ENCODE data around the gene TTC28. TPM values are rescaled to one million over a fixed set of nuclear protein-coding genes. Genes with fewer than 3 reads are reported as not detected.

The TTC28 gene
- total RNA-seq, 1 donor from 2014 or later: 23.2 TPM

GRCh38 chr22:28051787-28052356, 627.8 kb downstream of the TTC28 start:
- H3K9me3 Mint-ChIP-seq (ENCODE audit: unreplicated experiment): peaks cover 3% of the 10 kb centered on the region
- H3K4me1 Mint-ChIP-seq (ENCODE audit: low read depth, unreplicated experiment): no peaks in the 10 kb centered on the region
- H3K27ac Mint-ChIP-seq (ENCODE audit: unreplicated experiment): no peak overlapping the region
- DNase-seq (ENCODE audit: low read depth) (no peak), FAIRE-seq (no peak)
- Histone ChIP-seq H3K36me3 (ENCODE audit: insufficient read depth, low read length) (no peaks in the 10 kb centered on the region), H4K20me1 (ENCODE audit: insufficient read depth, low read length) (no peaks in the 10 kb centered on the region), H2AFZ (ENCODE audit: low read depth, low read length) (no peak overlapping the region), H3K4me1 (ENCODE audit: insufficient read depth, low read length) (peaks cover 5% of the 10 kb centered on the region), H3K27me3 (ENCODE audit: insufficient read depth, low read length) (no peaks in the 10 kb centered on the region), H3K79me2 (ENCODE audit: insufficient read depth, low read length) (no peaks in the 10 kb centered on the region), H3K4me2 (ENCODE audit: low read length) (no peak overlapping the region), H3K27ac (ENCODE audit: low read depth, low read length) (no peak overlapping the region), H3K9ac (ENCODE audit: low read length) (no peak overlapping the region), H3K9me3 (ENCODE audit: insufficient read depth, low read depth, low read length) (no peaks in the 10 kb centered on the region), H3K4me3 (ENCODE audit: insufficient read depth, low read depth, low read length) (no peak overlapping the region)
- H3K4me3 Mint-ChIP-seq (ENCODE audit: unreplicated experiment): no peak overlapping the region
- H3K27me3 Mint-ChIP-seq (ENCODE audit: low read depth, unreplicated experiment): peaks cover 3% of the 10 kb centered on the region
- no peaks in the 10 kb centered on the region for H3K36me3 Mint-ChIP-seq (ENCODE audit: low read depth, unreplicated experiment)
- TF ChIP-seq CTCF (IDR thresholded peaks at IDR 0.05; ENCODE audit: insufficient read depth, low read depth, low read length): peak; percentile 91
- no peak for TF ChIP-seq EZH2 (IDR thresholded peaks at IDR 0.05; ENCODE audit: insufficient read depth, low read length)

- Histone ChIP-seq H3K9me3 (ENCODE audit: insufficient read depth, low read depth, low read length) (no peaks in the 10 kb centered on the region), H3K4me2 (ENCODE audit: low read length) (no peak overlapping the region), H2AFZ (ENCODE audit: low read depth, low read length) (no peak overlapping the region), H3K4me3 (ENCODE audit: insufficient read depth, low read depth, low read length) (no peak overlapping the region), H3K79me2 (ENCODE audit: insufficient read depth, low read length) (no peaks in the 10 kb centered on the region), H3K27ac (ENCODE audit: low read depth, low read length) (no peak overlapping the region), H4K20me1 (ENCODE audit: insufficient read depth, low read length) (no peaks in the 10 kb centered on the region), H3K36me3 (ENCODE audit: insufficient read depth, low read length) (no peaks in the 10 kb centered on the region), H3K4me1 (ENCODE audit: insufficient read depth, low read length) (peaks cover 5% of the 10 kb centered on the region), H3K9ac (ENCODE audit: low read length) (no peak overlapping the region), H3K27me3 (ENCODE audit: insufficient read depth, low read length) (no peaks in the 10 kb centered on the region)
- TF ChIP-seq EZH2 (IDR thresholded peaks at IDR 0.05; ENCODE audit: insufficient read depth, low read length) (no peak), CTCF (IDR thresholded peaks at IDR 0.05; ENCODE audit: insufficient read depth, low read depth, low read length) (no peak)
- H3K9me3 Mint-ChIP-seq (ENCODE audit: unreplicated experiment): peaks cover 3% of the 10 kb centered on the region
- H3K27me3 Mint-ChIP-seq (ENCODE audit: low read depth, unreplicated experiment): peaks cover 3% of the 10 kb centered on the region
- H3K4me1 Mint-ChIP-seq (ENCODE audit: low read depth, unreplicated experiment): no peaks in the 10 kb centered on the region
- H3K4me3 Mint-ChIP-seq (ENCODE audit: unreplicated experiment): no peak overlapping the region
- no peak for FAIRE-seq
- H3K36me3 Mint-ChIP-seq (ENCODE audit: low read depth, unreplicated experiment): no peaks in the 10 kb centered on the region
- DNase-seq (ENCODE audit: low read depth): no peak
- no peak overlapping the region for H3K27ac Mint-ChIP-seq (ENCODE audit: unreplicated experiment)
These were observed 628.4 kb downstream of the TTC28 start for GRCh38 chr22:28051091-28051786.

GRCh38 chr22:28048529-28048928, 631.1 kb downstream of the TTC28 start:
- peaks cover 3% of the 10 kb centered on the region for H3K9me3 Mint-ChIP-seq (ENCODE audit: unreplicated experiment)
- no peaks in the 10 kb centered on the region for H3K4me1 ChIP-seq (ENCODE audit: insufficient read depth, low read length)
- no peaks in the 10 kb centered on the region for H4K20me1 ChIP-seq (ENCODE audit: insufficient read depth, low read length)
- no peaks in the 10 kb centered on the region for H3K27me3 ChIP-seq (ENCODE audit: insufficient read depth, low read length)
- H3K79me2 ChIP-seq (ENCODE audit: insufficient read depth, low read length): no peaks in the 10 kb centered on the region
- H3K4me1 Mint-ChIP-seq (ENCODE audit: low read depth, unreplicated experiment): no peaks in the 10 kb centered on the region
- H3K9me3 ChIP-seq (ENCODE audit: insufficient read depth, low read depth, low read length): no peaks in the 10 kb centered on the region
- no peak overlapping the region for H3K4me3 ChIP-seq (ENCODE audit: insufficient read depth, low read depth, low read length)
- H3K9ac ChIP-seq (ENCODE audit: low read length): no peak overlapping the region
- no peak for DNase-seq (ENCODE audit: low read depth)
- no peak for TF ChIP-seq EZH2 (IDR thresholded peaks at IDR 0.05; ENCODE audit: insufficient read depth, low read length)
- no peak for TF ChIP-seq CTCF (IDR thresholded peaks at IDR 0.05; ENCODE audit: insufficient read depth, low read depth, low read length)
- H3K36me3 ChIP-seq (ENCODE audit: insufficient read depth, low read length): no peaks in the 10 kb centered on the region
- FAIRE-seq: no peak
- H3K4me2 ChIP-seq (ENCODE audit: low read length): no peak overlapping the region
- no peak overlapping the region for H3K27ac Mint-ChIP-seq (ENCODE audit: unreplicated experiment)
- no peak overlapping the region for H2AFZ ChIP-seq (ENCODE audit: low read depth, low read length)
- no peak overlapping the region for H3K27ac ChIP-seq (ENCODE audit: low read depth, low read length)
- H3K4me3 Mint-ChIP-seq (ENCODE audit: unreplicated experiment): no peak overlapping the region
- H3K36me3 Mint-ChIP-seq (ENCODE audit: low read depth, unreplicated experiment): no peaks in the 10 kb centered on the region
- H3K27me3 Mint-ChIP-seq (ENCODE audit: low read depth, unreplicated experiment): peaks cover 3% of the 10 kb centered on the region
